Epithelial cell of esophagus (primary cell): ENCODE results near the gene SMARCA4.

ENCODE experiments used
- DNase-seq: peaks from one replicate; pipeline ENCODE4 v3.0.0; 2010; ENCODE audit warnings: low read depth
- H3K4me3 ChIP-seq: 2 replicates; pipeline ENCODE4 v1.5.1; 2011; ENCODE audit warnings: mild to moderate bottlenecking, low read length, control low read depth
- CTCF ChIP-seq: IDR thresholded peaks from 2 replicates; pipeline ENCODE4 v1.5.1; 2011; ENCODE audit warnings: low read depth, mild to moderate bottlenecking, low read length, control low read depth, inconsistent platforms; ENCODE audit not compliant: insufficient read depth; ENCODE audit errors: missing control alignments

SMARCA4 gene

GRCh38 chr19:11014403-11014911, 53.6 kb downstream of the SMARCA4 start:
- no peak for DNase-seq
- TF ChIP-seq CTCF: no peak
- no peak overlapping the region for H3K4me3 ChIP-seq

- TF ChIP-seq CTCF: no peak
- H3K4me3 ChIP-seq: no peak overlapping the region
- DNase-seq: no peak
Measured at GRCh38 chr19:11016631-11017030, 55.8 kb downstream of the SMARCA4 start.

- DNase-seq: no peak
- TF ChIP-seq CTCF: no peak
- no peak overlapping the region for H3K4me3 ChIP-seq
Measured at GRCh38 chr19:11017275-11018035, 56.6 kb downstream of the SMARCA4 start.

GRCh38 chr19:11018179-11018578, 57.3 kb downstream of the SMARCA4 start:
- no peak for TF ChIP-seq CTCF
- peak; percentile 43 for DNase-seq
- no peak overlapping the region for H3K4me3 ChIP-seq

- peak; percentile 45 for DNase-seq
- no peak overlapping the region for H3K4me3 ChIP-seq
- no peak for TF ChIP-seq CTCF
Measured at GRCh38 chr19:11018763-11019162, 57.9 kb downstream of the SMARCA4 start.

GRCh38 chr19:11019262-11019661, 58.4 kb downstream of the SMARCA4 start:
- no peak overlapping the region for H3K4me3 ChIP-seq
- DNase-seq: no peak
- TF ChIP-seq CTCF: no peak

- no peak for DNase-seq
- TF ChIP-seq CTCF: no peak
Measured at GRCh38 chr19:11019824-11020223, 59.0 kb downstream of the SMARCA4 start.

More at GRCh38 chr19:11019824-11020223, 59.0 kb downstream of the SMARCA4 start:
- no peak overlapping the region for H3K4me3 ChIP-seq
